ENCODE data around the gene RNU7-1. TPM values are rescaled to one million over a fixed set of nuclear protein-coding genes. Genes with fewer than 3 reads are reported as not detected.
A peak's percentile ranks its signal among the peaks of the same experiment; 100 is the strongest.

Gene RNU7-1
- polyA plus RNA-seq, 1 experiment: not detected

GRCh38 chr12:6899837-6900519, 43.6 kb upstream of the RNU7-1 start:
- no peaks in the 10 kb centered on the region for H3K36me3 ChIP-seq (ENCODE audit: control insufficient read depth, insufficient read depth, low read length)
- POLR2A ChIA-PET: no interaction called here
- CTCF ChIA-PET: interaction anchor here (0.9 to 1.9 kb wide), 3 partner anchors 9 to 27 kb away, joined by 3 to 13 read pairs (median 4); partner anchors contain the start of gene SPSB2
- no peak overlapping the region for H3K4me3 ChIP-seq (ENCODE audit: low read depth, low read length)
- H3K27me3 ChIP-seq (ENCODE audit: control insufficient read depth, insufficient read depth, low read length): no peaks in the 10 kb centered on the region
- no peak for DNase-seq (ENCODE audit: low read depth)
- TF ChIP-seq, protein P1, sequence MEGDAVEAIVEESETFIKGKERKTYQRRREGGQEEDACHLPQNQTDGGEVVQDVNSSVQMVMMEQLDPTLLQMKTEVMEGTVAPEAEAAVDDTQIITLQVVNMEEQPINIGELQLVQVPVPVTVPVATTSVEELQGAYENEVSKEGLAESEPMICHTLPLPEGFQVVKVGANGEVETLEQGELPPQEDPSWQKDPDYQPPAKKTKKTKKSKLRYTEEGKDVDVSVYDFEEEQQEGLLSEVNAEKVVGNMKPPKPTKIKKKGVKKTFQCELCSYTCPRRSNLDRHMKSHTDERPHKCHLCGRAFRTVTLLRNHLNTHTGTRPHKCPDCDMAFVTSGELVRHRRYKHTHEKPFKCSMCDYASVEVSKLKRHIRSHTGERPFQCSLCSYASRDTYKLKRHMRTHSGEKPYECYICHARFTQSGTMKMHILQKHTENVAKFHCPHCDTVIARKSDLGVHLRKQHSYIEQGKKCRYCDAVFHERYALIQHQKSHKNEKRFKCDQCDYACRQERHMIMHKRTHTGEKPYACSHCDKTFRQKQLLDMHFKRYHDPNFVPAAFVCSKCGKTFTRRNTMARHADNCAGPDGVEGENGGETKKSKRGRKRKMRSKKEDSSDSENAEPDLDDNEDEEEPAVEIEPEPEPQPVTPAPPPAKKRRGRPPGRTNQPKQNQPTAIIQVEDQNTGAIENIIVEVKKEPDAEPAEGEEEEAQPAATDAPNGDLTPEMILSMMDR (IDR thresholded peaks at IDR 0.05; ENCODE audit: insufficient read depth, low read depth, low read length): no peak

GRCh38 chr12:6902448-6902847, 41.2 kb upstream of the RNU7-1 start:
- Histone ChIP-seq H3K4me3 (ENCODE audit: low read depth, low read length) (no peak overlapping the region), H3K36me3 (ENCODE audit: control insufficient read depth, insufficient read depth, low read length) (no peaks in the 10 kb centered on the region; the same call in 1 of the 2 replicates), H3K27me3 (ENCODE audit: control insufficient read depth, insufficient read depth, low read length) (no peaks in the 10 kb centered on the region)
- POLR2A ChIA-PET: interaction anchor here (0.7 kb wide), 1 partner anchor 20 kb away, joined by 3 read pairs; no protein-coding TSS in a partner anchor
- TF ChIP-seq, protein P1 (IDR thresholded peaks at IDR 0.05; ENCODE audit: insufficient read depth, low read depth, low read length): no peak
- no peak for DNase-seq (ENCODE audit: low read depth)
- CTCF ChIA-PET: interaction anchor here (0.8 to 1.9 kb wide), 3 partner anchors 11 to 30 kb away, joined by 3 to 10 read pairs (median 4); no protein-coding TSS in a partner anchor

- Histone ChIP-seq H3K36me3 (ENCODE audit: control insufficient read depth, insufficient read depth, low read length) (no peaks in the 10 kb centered on the region; the same call in 1 of the 2 replicates), H3K4me3 (ENCODE audit: low read depth, low read length) (no peak overlapping the region), H3K27me3 (ENCODE audit: control insufficient read depth, insufficient read depth, low read length) (no peaks in the 10 kb centered on the region)
- POLR2A ChIA-PET: interaction anchor here (0.6 kb wide), 1 partner anchor 31 kb away, joined by 7 read pairs; the partner anchor contains the start of gene SPSB2
- CTCF ChIA-PET: no interaction called here
- TF ChIP-seq, protein P1 (IDR thresholded peaks at IDR 0.05; ENCODE audit: insufficient read depth, low read depth, low read length): no peak
- DNase-seq (ENCODE audit: low read depth): no peak
Observed at GRCh38 chr12:6903722-6904121, 39.9 kb upstream of the RNU7-1 start.

GRCh38 chr12:6904280-6905276, 39.0 kb upstream of the RNU7-1 start, which contains the start of gene LRRC23:
TSS of gene LRRC23 (plus strand) at chr12:6904822. CDS start at chr12:6905634, 812 bp downstream.
- POLR2A ChIA-PET: interaction anchor here (0.6 kb wide), 1 partner anchor 32 kb away, joined by 7 read pairs; the partner anchor contains the start of gene SPSB2
- TF ChIP-seq, protein P1 (IDR thresholded peaks at IDR 0.05; ENCODE audit: insufficient read depth, low read depth, low read length): no peak
- CTCF ChIA-PET: interaction anchor here (0.6 to 2.2 kb wide), 7 partner anchors 13 to 1486 kb away, joined by 3 to 12 read pairs (median 5); no protein-coding TSS in a partner anchor
- peak within 1 kb of the TSS; percentile 58 for H3K4me3 ChIP-seq (ENCODE audit: low read depth, low read length)
- peak; percentile 73 for DNase-seq (ENCODE audit: low read depth)
- H3K27me3 ChIP-seq (ENCODE audit: control insufficient read depth, insufficient read depth, low read length): no peaks in the 10 kb centered on the region
- no peaks in the 10 kb centered on the region; the same call in 1 of the 2 replicates for H3K36me3 ChIP-seq (ENCODE audit: control insufficient read depth, insufficient read depth, low read length)

Measured in BJ (cell line).